Panc1 (cell line): ENCODE measurements around the gene SDC3.

ENCODE experiments used
- POLR2AphosphoS5 ChIP-seq: IDR thresholded peaks from 2 replicates; pipeline ENCODE4 v1.6.1; 2012; ENCODE audit warnings: mild to moderate bottlenecking, low read depth, low read length, moderate library complexity
- REST ChIP-seq, 2 experiments: IDR thresholded peaks; 2 replicates each; pipeline ENCODE4 v1.6.1; 2011 to 2012; ENCODE audit warnings: low read depth in 2 of 2, control low read depth in 1 of 2, low read length in 1 of 2, mild to moderate bottlenecking in 1 of 2, moderate library complexity in 1 of 2; ENCODE audit not compliant: insufficient read depth in 1 of 2
- SIN3A ChIP-seq: IDR thresholded peaks from 2 replicates; pipeline ENCODE4 v1.6.1; 2012; ENCODE audit warnings: low read depth, mild to moderate bottlenecking, low read length, moderate library complexity, borderline replicate concordance; ENCODE audit not compliant: insufficient read depth
- TCF7L2 ChIP-seq: IDR thresholded peaks from 2 replicates; pipeline ENCODE4 v1.6.1; 2011; ENCODE audit warnings: mild to moderate bottlenecking, low read depth, low read length, inconsistent platforms
- TF ChIP-seq, protein P1 (sequence below): fragments of 450-650 bp; IDR thresholded peaks from 2 replicates; pipeline ENCODE4 v1.5.1; 2017; ENCODE audit warnings: mild to moderate bottlenecking

GRCh38 chr1:30842697-30843354 is 65.7 kb downstream of the SDC3 start:
- TF ChIP-seq, protein P1, sequence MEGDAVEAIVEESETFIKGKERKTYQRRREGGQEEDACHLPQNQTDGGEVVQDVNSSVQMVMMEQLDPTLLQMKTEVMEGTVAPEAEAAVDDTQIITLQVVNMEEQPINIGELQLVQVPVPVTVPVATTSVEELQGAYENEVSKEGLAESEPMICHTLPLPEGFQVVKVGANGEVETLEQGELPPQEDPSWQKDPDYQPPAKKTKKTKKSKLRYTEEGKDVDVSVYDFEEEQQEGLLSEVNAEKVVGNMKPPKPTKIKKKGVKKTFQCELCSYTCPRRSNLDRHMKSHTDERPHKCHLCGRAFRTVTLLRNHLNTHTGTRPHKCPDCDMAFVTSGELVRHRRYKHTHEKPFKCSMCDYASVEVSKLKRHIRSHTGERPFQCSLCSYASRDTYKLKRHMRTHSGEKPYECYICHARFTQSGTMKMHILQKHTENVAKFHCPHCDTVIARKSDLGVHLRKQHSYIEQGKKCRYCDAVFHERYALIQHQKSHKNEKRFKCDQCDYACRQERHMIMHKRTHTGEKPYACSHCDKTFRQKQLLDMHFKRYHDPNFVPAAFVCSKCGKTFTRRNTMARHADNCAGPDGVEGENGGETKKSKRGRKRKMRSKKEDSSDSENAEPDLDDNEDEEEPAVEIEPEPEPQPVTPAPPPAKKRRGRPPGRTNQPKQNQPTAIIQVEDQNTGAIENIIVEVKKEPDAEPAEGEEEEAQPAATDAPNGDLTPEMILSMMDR = no peak
- TF ChIP-seq TCF7L2 = no peak
- no peak for TF ChIP-seq REST (IDR thresholded peaks at IDR 0.05; ENCODE audit: insufficient read depth in 1 of 2, low read depth in 2 of 2, low read length in 1 of 2)
- TF ChIP-seq POLR2AphosphoS5 = no peak
- no peak for TF ChIP-seq SIN3A
